ENCODE data around the gene MCMBP. TPM values are rescaled to one million over a fixed set of nuclear protein-coding genes. Genes with fewer than 3 reads are reported as not detected.

The MCMBP gene
- total and polyA plus RNA-seq, 2 donors (not counting 3 experiments of a cell fraction or from before 2014, with no cell fraction given): 44.8 to 62.5 TPM

DNA sequence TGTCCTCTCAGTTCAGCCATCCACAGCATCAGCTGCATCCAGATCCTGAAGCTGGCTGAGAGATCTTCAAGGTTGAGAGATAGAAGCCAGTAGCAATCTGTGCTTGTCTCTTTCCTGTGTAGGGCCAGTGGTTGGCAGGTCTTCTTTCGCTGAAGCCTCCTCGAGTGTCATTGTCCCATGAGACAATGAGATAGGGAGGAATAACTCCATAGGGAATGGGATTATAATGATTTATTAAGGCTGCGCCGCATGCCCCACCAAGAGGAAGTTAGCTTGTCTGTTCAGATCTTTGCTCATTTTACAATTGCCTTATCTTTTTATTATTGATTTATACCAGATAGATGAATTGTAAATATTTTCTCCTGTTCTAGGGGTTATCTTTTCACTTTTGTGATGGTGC lies 61.5 kb downstream of the MCMBP start:
- dilution Hi-C loops (cut with MboI; ENCODE audit: extremely low pct_ligation_motif_present, low sequenced_read_pairs): no loop called here
- Histone ChIP-seq H3K9me1 (replicated peaks; ENCODE audit: control insufficient read depth, extremely low read depth, insufficient read depth, low read length) (no peaks in the 10 kb centered on the region), H3K4me3 (replicated peaks in 1 of 3; ENCODE audit: insufficient read depth in 1 of 3, low read depth in 1 of 3, low read length in 3 of 3) (no peak overlapping the region), H3K27me3 (ENCODE audit: control insufficient read depth in 2 of 2, insufficient read depth in 2 of 2, low read length in 2 of 2) (no peaks in the 10 kb centered on the region), H4K20me1 (replicated peaks; ENCODE audit: control insufficient read depth, extremely low read depth, insufficient read depth, low read length) (no peaks in the 10 kb centered on the region), H3K79me2 (ENCODE audit: control insufficient read depth, insufficient read depth, low read length) (no peaks in the 10 kb centered on the region), H3K4me1 (ENCODE audit: control insufficient read depth, extremely low read depth, insufficient read depth, low read length) (peaks cover 12% of the 10 kb centered on the region), H3K36me3 (ENCODE audit: control insufficient read depth in 2 of 2, extremely low read depth in 1 of 2, insufficient read depth in 2 of 2, low read length in 2 of 2) (no peaks in the 10 kb centered on the region), H3K4me2 (ENCODE audit: insufficient read depth, low read length) (no peak overlapping the region), H3K9ac (replicated peaks; ENCODE audit: extremely low read depth, insufficient read depth, low read length) (no peak overlapping the region), H2AFZ (ENCODE audit: low read depth, low read length) (no peak overlapping the region), H3K27ac (ENCODE audit: insufficient read depth, low read depth, low read length) (no peak overlapping the region), H3K9me3 (replicated peaks; ENCODE audit: control insufficient read depth, insufficient read depth, low read length) (no peaks in the 10 kb centered on the region)
- intact Hi-C loops (cut with micrococcal nuclease): no loop called here
- no peak for FAIRE-seq
- TF ChIP-seq JUN (IDR thresholded peaks at IDR 0.05; ENCODE audit: borderline replicate concordance, insufficient read depth, insufficient read length, low read depth): no peak
- TF ChIP-seq GATA2 (IDR thresholded peaks at IDR 0.05; ENCODE audit: insufficient read depth, insufficient read length, low read depth, low read length): no peak
- TF ChIP-seq MYC (IDR thresholded peaks at IDR 0.05; ENCODE audit: low read depth, low read length): no peak
- no peak for TF ChIP-seq FOS (IDR thresholded peaks at IDR 0.05; ENCODE audit: borderline replicate concordance, insufficient read depth, low read length)
- TF ChIP-seq POLR2A (IDR thresholded peaks at IDR 0.05; ENCODE audit: low read depth, low read length): no peak
- TF ChIP-seq, protein P1, sequence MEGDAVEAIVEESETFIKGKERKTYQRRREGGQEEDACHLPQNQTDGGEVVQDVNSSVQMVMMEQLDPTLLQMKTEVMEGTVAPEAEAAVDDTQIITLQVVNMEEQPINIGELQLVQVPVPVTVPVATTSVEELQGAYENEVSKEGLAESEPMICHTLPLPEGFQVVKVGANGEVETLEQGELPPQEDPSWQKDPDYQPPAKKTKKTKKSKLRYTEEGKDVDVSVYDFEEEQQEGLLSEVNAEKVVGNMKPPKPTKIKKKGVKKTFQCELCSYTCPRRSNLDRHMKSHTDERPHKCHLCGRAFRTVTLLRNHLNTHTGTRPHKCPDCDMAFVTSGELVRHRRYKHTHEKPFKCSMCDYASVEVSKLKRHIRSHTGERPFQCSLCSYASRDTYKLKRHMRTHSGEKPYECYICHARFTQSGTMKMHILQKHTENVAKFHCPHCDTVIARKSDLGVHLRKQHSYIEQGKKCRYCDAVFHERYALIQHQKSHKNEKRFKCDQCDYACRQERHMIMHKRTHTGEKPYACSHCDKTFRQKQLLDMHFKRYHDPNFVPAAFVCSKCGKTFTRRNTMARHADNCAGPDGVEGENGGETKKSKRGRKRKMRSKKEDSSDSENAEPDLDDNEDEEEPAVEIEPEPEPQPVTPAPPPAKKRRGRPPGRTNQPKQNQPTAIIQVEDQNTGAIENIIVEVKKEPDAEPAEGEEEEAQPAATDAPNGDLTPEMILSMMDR (IDR thresholded peaks at IDR 0.05; ENCODE audit: extremely low read depth in 1 of 2, insufficient read depth in 1 of 2, low read depth in 1 of 2, low read length in 2 of 2): no peak
- POLR2A ChIA-PET: interaction anchor here (0.6 kb wide), 1 partner anchor 87 kb away, joined by 5 read pairs; no protein-coding TSS in a partner anchor
- CTCF ChIA-PET: interaction anchor here (0.8 to 2.8 kb wide), 4 partner anchors 8 to 60 kb away, joined by 3 to 26 read pairs (median 3); no protein-coding TSS in a partner anchor
- no peak for DNase-seq (ENCODE audit: low read depth, low spot score)
- no TSS peak for BruUV-seq (replicated peaks)

Data from endothelial cell of umbilical vein (primary cell).